K562 (cell line): ENCODE data around the gene OSCAR. TPM values are rescaled to one million over a fixed set of nuclear protein-coding genes. Genes with fewer than 3 reads are reported as not detected.

Experiments
- ATF2 ChIP-seq: sonication (generic); formaldehyde crosslinking; IDR thresholded peaks from 2 replicates; pipeline ENCODE4 v1.8.1; 2022; ENCODE audit warnings: missing genetic modification reagents
- BCOR ChIP-seq: fragments of 450-650 bp; IDR thresholded peaks from 2 replicates; pipeline ENCODE4 v1.6.1; 2016
- BRD4 ChIP-seq: fragments of 200-600 bp; sonication (generic); IDR thresholded peaks from 2 replicates; pipeline ENCODE4 v1.6.1; 2017; ENCODE audit warnings: inconsistent platforms
- CEBPB ChIP-seq: fragments of 450-650 bp; IDR thresholded peaks from 2 replicates; pipeline ENCODE4 v1.6.1; 2016; ENCODE audit warnings: missing genetic modification characterization, missing compliant biosample characterization
- CHD1 ChIP-seq: fragments of 200-600 bp; sonication (generic); IDR thresholded peaks from one replicate; pipeline ENCODE4 v1.6.1; 2012; ENCODE audit warnings: mild to moderate bottlenecking, moderate library complexity, low read length, inconsistent platforms
- EP400 ChIP-seq: fragments of 450-650 bp; IDR thresholded peaks from 2 replicates; pipeline ENCODE4 v1.6.1; 2017; ENCODE audit warnings: antibody characterized with exemption, mild to moderate bottlenecking, moderate library complexity
- FOXK2 ChIP-seq, 2 experiments: fragments of 450-650 bp; IDR thresholded peaks in 1 of 2; conservative IDR thresholded peaks in 1 of 2; 2 replicates each; pipeline ENCODE4 v1.6.1; 2016; ENCODE audit warnings: low read depth in 2 of 2, mild to moderate bottlenecking in 1 of 2
- JUN ChIP-seq, 2 experiments: sonication (generic) in 1 of 2; formaldehyde crosslinking in 1 of 2; IDR thresholded peaks; 2 replicates each; pipeline versions ENCODE4 v1.6.1 to v1.8.0; 2012 to 2022; ENCODE audit warnings: borderline replicate concordance in 2 of 2, mild to moderate bottlenecking in 2 of 2, improper control_type of control experiment in 1 of 2, low read depth in 1 of 2, low read length in 1 of 2, missing genetic modification reagents in 1 of 2
- KAT7 ChIP-seq: sonication (generic); formaldehyde crosslinking; IDR thresholded peaks from 2 replicates; pipeline ENCODE4 v1.8.0; 2022; ENCODE audit warnings: missing genetic modification reagents, mild to moderate bottlenecking, borderline replicate concordance
- KDM4B ChIP-seq, 2 experiments: fragments of 450-650 bp in 1 of 2; sonication (generic) in 1 of 2; IDR thresholded peaks; 2 replicates each; pipeline ENCODE4 v1.6.1; 2016 to 2017; ENCODE audit warnings: borderline replicate concordance in 2 of 2, antibody characterized with exemption in 1 of 2, low read depth in 1 of 2, mild to moderate bottlenecking in 1 of 2
- L3MBTL2 ChIP-seq: fragments of 450-650 bp; IDR thresholded peaks from 2 replicates; pipeline ENCODE4 v1.6.1; 2016; ENCODE audit warnings: mild to moderate bottlenecking, moderate library complexity
- MNT ChIP-seq, 2 experiments: fragments of 450-650 bp; conservative IDR thresholded peaks; 2 replicates each; pipeline ENCODE4 v1.6.1; 2017; ENCODE audit warnings: mild to moderate bottlenecking in 2 of 2, moderate library complexity in 2 of 2
- MYC ChIP-seq, 2 experiments: fragments of 250-450 bp in 1 of 2; sonication (Bioruptor Pico) in 1 of 2; IDR thresholded peaks; 2 replicates each; pipeline versions ENCODE4 v1.5.1 to v1.6.1; 2012 to 2021; ENCODE audit warnings: low read depth in 2 of 2, borderline replicate concordance in 1 of 2, improper control_type of control experiment in 1 of 2, low read length in 1 of 2, mild to moderate bottlenecking in 1 of 2, moderate library complexity in 1 of 2
- NCOR1 ChIP-seq: fragments of 450-650 bp; IDR thresholded peaks from 2 replicates; pipeline ENCODE4 v1.6.1; 2016; ENCODE audit warnings: mild to moderate bottlenecking, moderate library complexity
- NONO ChIP-seq, 2 experiments: fragments of 200-400 bp in 1 of 2; fragments of 450-650 bp in 1 of 2; formaldehyde crosslinking in 1 of 2; IDR thresholded peaks; 2 replicates each; pipeline ENCODE4 v1.6.1; 2017; ENCODE audit warnings: low read depth in 2 of 2, mild to moderate bottlenecking in 2 of 2, moderate library complexity in 2 of 2, low read length in 1 of 2
- POLR2A ChIP-seq: fragments of 450-650 bp; conservative IDR thresholded peaks from 2 replicates; pipeline ENCODE4 v1.6.1; 2016
- POLR2G ChIP-seq: fragments of 200-400 bp; formaldehyde crosslinking; IDR thresholded peaks from 2 replicates; pipeline ENCODE4 v1.6.1; 2017; ENCODE audit warnings: low read depth, mild to moderate bottlenecking, antibody characterized with exemption, low read length, moderate library complexity
- POLR2H ChIP-seq: IDR thresholded peaks from 2 replicates; pipeline ENCODE4 v1.6.1; 2016; ENCODE audit warnings: missing genetic modification characterization, low read depth, mild to moderate bottlenecking, control low read depth, missing compliant biosample characterization, moderate library complexity
- PRPF4 ChIP-seq: fragments of 200-400 bp; formaldehyde crosslinking; IDR thresholded peaks from one replicate; pipeline ENCODE4 v1.6.1; 2017; ENCODE audit warnings: low read length, low read depth, mild to moderate bottlenecking; ENCODE audit not compliant: insufficient read depth, poor library complexity, severe bottlenecking
- RB1 ChIP-seq: fragments of 450-650 bp; IDR thresholded peaks from 2 replicates; pipeline ENCODE4 v1.6.1; 2017; ENCODE audit warnings: low read depth, mild to moderate bottlenecking
- RBM34 ChIP-seq: fragments of 200-400 bp; formaldehyde crosslinking; IDR thresholded peaks from 2 replicates; pipeline ENCODE4 v1.6.1; 2018; ENCODE audit warnings: low read length, borderline replicate concordance; ENCODE audit not compliant: insufficient read depth
- ZNF146 ChIP-seq: IDR thresholded peaks from one replicate; pipeline ENCODE4 v1.6.1; 2018; ENCODE audit warnings: missing compliant biosample characterization; ENCODE audit not compliant: unreplicated experiment
- ZNF431 ChIP-seq: sonication (generic); formaldehyde crosslinking; IDR thresholded peaks from 2 replicates; pipeline ENCODE4 v1.8.0; 2022; ENCODE audit warnings: mild to moderate bottlenecking, missing genetic modification reagents
- ZNF696 ChIP-seq: fragments of 250-450 bp; sonication (Bioruptor Pico); conservative IDR thresholded peaks from 2 replicates; pipeline ENCODE4 v1.4.0; 2020; ENCODE audit warnings: mild to moderate bottlenecking, moderate library complexity
- ZNF778 ChIP-seq: fragments of 450-650 bp; formaldehyde crosslinking; IDR thresholded peaks from 2 replicates; pipeline ENCODE4 v1.4.0; 2020; ENCODE audit warnings: mild to moderate bottlenecking, moderate library complexity
- polyA plus RNA-seq, 8 experiments: library from polyadenylated mRNA; depleted of rRNA in 4 of 8; stranded (reverse) in 5 of 8; unstranded in 3 of 8; fragments of >200 nt; fragmentation: Nextera tagmentation in 2 of 8; fragmentation: Illumina TruSeq in 1 of 8; extraction: Ambion mirVana in 2 of 8; extraction: Trizol in 1 of 8; gene quantifications; 2 replicates each; pipeline versions ENCODE4 v1.2.1 to v1.2.3, GENCODE V29; 2011 to 2014; ENCODE audit warnings: inconsistent platforms in 1 of 8, missing spikeins in 1 of 8
- total RNA-seq, 7 experiments: library from RNA; depleted of rRNA in 6 of 7; stranded (reverse); fragments of >200 nt in 6 of 7; fragmentation: Illumina TruSeq in 2 of 7; extraction: Trizol in 2 of 7; gene quantifications; 2 replicates each; pipeline versions ENCODE4 v1.2.1 to v1.2.3, GENCODE V29; 2011 to 2021; ENCODE audit warnings: low replicate concordance in 1 of 7

OSCAR gene
- total and polyA plus RNA-seq, 9 of the 15 experiments (the other 6 are each of a cell fraction or from before 2014, with no cell fraction given): 0.09 to 0.62 (median 0.13) TPM; not detected in 5

- TF ChIP-seq KDM4B (IDR thresholded peaks at IDR 0.05; ENCODE audit: borderline replicate concordance in 2 of 2, low read depth in 1 of 2) (peak in 1 of 2 experiments; percentile 88; a peak in 1 of 4 replicates), POLR2A (peak; percentile 82), FOXK2 (conservative IDR thresholded peaks at IDR 0.05 in 1 of 2, IDR thresholded peaks at IDR 0.05 in 1 of 2; ENCODE audit: low read depth in 2 of 2) (no peak), BRD4 (peak; percentile 95), NONO (IDR thresholded peaks at IDR 0.05; ENCODE audit: low read depth in 2 of 2, low read length in 1 of 2) (peak in 1 of 2 experiments; percentile 49; a peak in 2 of 4 replicates), POLR2H (tag) (peak; percentile 66; the same call in 1 of the 2 replicates), ZNF696 (no peak), L3MBTL2 (peak; percentile 85), MNT (conservative IDR thresholded peaks at IDR 0.05) (0 out of 4 replicates have a peak, but pooled peaks of 1 of the 2 experiments have one; percentile 1), RBM34 (no peak), CEBPB (tag) (no peak), POLR2G (peak; percentile 91), KAT7 (CRISPR knock-in tag) (peak; percentile 64; the same call in 1 of the 2 replicates), EP400 (peak; percentile 87), NCOR1 (no peak), ZNF431 (CRISPR knock-in tag) (peak; percentile 39; the same call in 1 of the 2 replicates), BCOR (no peak), PRPF4 (no peak), ZNF778 (CRISPR knock-in tag) (no peak), MYC (IDR thresholded peaks at IDR 0.05; ENCODE audit: low read depth, low read length) (peak; percentile 45; the same call in 1 of the 2 replicates), MYC (CRISPR knock-in tag; IDR thresholded peaks at IDR 0.05; ENCODE audit: borderline replicate concordance, low read depth) (no peak), JUN (IDR thresholded peaks at IDR 0.05; ENCODE audit: borderline replicate concordance, low read depth, low read length) (no peak), JUN (CRISPR knock-in tag; IDR thresholded peaks at IDR 0.05; ENCODE audit: borderline replicate concordance) (no peak), ZNF146 (CRISPR knock-in tag) (no peak), RB1 (peak; percentile 13; the same call in 1 of the 2 replicates), CHD1 (peak; percentile 94), ATF2 (CRISPR knock-in tag) (no peak)
Observed at GRCh38 chr19:54137699-54138488, 37.3 kb upstream of the OSCAR start, which contains the start of gene CNOT3 (continued).
